SU-DHL-6 (cell line): ENCODE data around the gene MXD3.
A peak's percentile ranks its signal among the peaks of the same experiment; 100 is the strongest.

ENCODE experiments used
- EZH2phosphoT487 ChIP-seq: fragments of 200-600 bp; sonication (generic), shearing (Covaris generic); conservative IDR thresholded peaks from 2 replicates; pipeline ENCODE4 v1.6.1; 2018; ENCODE audit warnings: mild to moderate bottlenecking, antibody characterized with exemption, low read length, moderate library complexity, mixed read lengths
- TF ChIP-seq, protein P1 (sequence below): fragments of 200-600 bp; sonication (generic); IDR thresholded peaks from one replicate; pipeline ENCODE4 v1.5.1; 2017; ENCODE audit warnings: antibody characterized with exemption, mild to moderate bottlenecking, low read length, moderate library complexity; ENCODE audit not compliant: insufficient read depth, poor library complexity, severe bottlenecking

- TF ChIP-seq, protein P1, sequence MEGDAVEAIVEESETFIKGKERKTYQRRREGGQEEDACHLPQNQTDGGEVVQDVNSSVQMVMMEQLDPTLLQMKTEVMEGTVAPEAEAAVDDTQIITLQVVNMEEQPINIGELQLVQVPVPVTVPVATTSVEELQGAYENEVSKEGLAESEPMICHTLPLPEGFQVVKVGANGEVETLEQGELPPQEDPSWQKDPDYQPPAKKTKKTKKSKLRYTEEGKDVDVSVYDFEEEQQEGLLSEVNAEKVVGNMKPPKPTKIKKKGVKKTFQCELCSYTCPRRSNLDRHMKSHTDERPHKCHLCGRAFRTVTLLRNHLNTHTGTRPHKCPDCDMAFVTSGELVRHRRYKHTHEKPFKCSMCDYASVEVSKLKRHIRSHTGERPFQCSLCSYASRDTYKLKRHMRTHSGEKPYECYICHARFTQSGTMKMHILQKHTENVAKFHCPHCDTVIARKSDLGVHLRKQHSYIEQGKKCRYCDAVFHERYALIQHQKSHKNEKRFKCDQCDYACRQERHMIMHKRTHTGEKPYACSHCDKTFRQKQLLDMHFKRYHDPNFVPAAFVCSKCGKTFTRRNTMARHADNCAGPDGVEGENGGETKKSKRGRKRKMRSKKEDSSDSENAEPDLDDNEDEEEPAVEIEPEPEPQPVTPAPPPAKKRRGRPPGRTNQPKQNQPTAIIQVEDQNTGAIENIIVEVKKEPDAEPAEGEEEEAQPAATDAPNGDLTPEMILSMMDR: peak; percentile 89
- TF ChIP-seq EZH2phosphoT487: no peak
Measured at GRCh38 chr5:177317959-177318377, 6.3 kb upstream of the MXD3 start.
